GM12873 (cell line): Measurements from ENCODE around the gene CCDC34.

Experiments
- TF ChIP-seq, protein P1 (sequence below): IDR thresholded peaks from 2 replicates; pipeline ENCODE4 v1.5.1; 2012; ENCODE audit warnings: low read depth, mild to moderate bottlenecking, moderate library complexity, low read length, control low read depth; ENCODE audit not compliant: insufficient read depth; ENCODE audit errors: missing control alignments

The CCDC34 gene

DNA sequence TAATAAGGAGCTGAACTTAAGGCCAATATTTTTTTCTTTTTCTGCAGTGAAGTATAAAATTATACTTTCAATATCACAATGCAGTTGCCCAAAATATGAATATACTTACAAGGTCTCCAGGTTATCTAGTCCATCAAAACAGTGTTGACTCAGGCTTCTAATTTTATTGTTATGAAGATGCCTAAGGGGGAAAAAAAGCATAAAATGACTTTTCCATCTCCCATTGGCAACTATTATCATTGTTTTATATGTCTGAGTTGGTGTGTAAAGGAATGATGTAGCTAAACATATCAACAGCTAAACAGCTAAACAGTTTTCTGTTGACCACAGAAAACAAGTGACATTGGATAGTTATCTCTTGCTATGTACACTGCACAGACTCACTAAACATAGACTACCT is 21.2 kb upstream of the CCDC34 start:
- TF ChIP-seq, protein P1, sequence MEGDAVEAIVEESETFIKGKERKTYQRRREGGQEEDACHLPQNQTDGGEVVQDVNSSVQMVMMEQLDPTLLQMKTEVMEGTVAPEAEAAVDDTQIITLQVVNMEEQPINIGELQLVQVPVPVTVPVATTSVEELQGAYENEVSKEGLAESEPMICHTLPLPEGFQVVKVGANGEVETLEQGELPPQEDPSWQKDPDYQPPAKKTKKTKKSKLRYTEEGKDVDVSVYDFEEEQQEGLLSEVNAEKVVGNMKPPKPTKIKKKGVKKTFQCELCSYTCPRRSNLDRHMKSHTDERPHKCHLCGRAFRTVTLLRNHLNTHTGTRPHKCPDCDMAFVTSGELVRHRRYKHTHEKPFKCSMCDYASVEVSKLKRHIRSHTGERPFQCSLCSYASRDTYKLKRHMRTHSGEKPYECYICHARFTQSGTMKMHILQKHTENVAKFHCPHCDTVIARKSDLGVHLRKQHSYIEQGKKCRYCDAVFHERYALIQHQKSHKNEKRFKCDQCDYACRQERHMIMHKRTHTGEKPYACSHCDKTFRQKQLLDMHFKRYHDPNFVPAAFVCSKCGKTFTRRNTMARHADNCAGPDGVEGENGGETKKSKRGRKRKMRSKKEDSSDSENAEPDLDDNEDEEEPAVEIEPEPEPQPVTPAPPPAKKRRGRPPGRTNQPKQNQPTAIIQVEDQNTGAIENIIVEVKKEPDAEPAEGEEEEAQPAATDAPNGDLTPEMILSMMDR = no peak

DNA sequence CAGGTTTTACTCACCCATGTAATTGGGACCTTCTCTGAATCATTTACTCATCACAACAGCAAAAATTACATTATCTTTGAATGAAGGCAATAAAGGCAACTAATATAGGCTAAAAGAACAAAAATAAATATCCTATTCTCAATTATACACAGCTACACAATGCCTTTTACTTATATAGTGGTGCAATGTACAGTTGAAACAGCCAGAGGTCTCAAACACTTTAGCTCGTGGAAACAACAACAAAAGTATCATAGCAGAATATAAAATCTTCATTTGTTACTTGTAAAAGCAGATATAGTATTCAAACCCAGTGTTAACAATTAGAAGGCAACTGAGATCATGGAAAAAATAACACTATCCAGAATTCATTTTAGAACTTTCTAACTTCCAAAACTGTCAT is 20.6 kb upstream of the CCDC34 start:
- TF ChIP-seq, protein P1 = no peak

DNA sequence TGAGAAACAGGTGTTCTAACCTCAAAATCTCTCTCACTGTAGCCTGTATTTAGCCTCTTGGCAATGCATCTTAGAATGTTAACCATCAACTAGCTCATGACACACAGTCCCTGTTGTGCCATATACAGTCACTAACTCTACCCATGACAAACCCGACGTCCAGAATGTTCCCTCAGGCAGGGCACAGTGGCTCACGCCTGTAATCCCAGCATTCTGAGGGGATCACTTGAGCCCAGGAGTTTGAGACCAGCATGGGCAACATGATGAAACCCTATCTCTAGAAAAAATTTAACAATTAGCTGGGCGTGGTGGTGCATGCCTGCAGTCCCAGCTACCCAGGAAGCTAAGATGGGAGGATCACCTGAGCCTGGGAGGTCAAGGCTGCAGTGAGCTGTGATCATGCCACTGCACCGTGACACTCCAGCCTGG is 18.2 kb upstream of the CCDC34 start:
- TF ChIP-seq, protein P1 = no peak

DNA sequence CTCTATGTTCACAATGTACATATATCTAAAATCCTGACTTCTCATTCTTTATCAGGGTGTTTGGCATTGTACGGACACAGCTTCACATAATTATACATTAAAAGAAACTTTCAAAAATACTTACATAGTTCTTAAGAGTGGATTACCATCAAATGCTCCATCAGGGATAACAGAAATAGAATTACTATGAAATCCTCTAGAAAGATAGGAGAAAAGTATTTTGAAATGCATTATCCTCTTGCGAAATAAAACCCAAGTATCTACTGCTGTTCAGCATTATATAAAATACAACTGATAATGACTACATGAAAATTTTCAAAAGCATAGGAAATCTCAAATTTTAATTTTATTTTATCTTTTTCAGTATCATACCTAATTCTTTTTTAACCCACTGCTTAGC is 17.8 kb upstream of the CCDC34 start:
- TF ChIP-seq, protein P1 = no peak

DNA sequence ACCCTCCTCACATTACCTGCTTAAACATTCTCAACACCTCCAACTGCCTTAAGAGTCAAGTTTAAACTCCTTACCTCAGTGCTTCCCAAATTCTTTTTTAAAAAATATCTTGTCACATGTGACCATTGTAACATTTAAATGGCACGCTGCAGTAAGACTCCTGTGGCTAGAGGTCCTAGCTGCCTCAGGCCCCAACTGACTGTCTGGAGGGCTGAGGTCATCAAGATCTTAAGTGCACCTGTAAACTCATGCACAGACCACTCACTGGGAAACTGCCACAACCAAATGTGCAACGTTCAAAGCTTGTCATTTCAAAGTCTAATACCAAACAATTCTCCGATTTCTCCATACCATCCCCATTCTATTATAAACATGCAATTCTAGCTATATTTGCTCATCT is 16.4 kb upstream of the CCDC34 start:
- TF ChIP-seq, protein P1 = no peak

DNA sequence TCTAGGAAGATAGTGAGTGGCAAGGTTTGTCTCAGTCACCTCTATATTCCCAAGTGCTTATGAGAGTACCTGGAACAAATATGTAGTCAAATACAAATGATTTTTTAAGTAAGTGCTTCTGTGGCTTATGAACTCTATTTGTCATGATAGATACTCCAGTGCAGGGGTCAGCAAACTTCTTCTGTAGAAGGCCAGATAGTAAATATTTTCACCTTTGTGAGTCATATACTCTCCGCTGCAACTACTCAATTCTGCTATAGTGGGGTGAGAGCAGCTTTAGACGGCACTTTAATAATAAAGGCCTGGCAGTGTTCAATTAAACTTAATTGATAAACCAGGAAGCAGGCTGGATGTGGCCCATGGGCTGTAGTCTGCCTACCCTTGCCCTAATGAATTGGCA is 12.4 kb upstream of the CCDC34 start:
- TF ChIP-seq, protein P1 = no peak

DNA sequence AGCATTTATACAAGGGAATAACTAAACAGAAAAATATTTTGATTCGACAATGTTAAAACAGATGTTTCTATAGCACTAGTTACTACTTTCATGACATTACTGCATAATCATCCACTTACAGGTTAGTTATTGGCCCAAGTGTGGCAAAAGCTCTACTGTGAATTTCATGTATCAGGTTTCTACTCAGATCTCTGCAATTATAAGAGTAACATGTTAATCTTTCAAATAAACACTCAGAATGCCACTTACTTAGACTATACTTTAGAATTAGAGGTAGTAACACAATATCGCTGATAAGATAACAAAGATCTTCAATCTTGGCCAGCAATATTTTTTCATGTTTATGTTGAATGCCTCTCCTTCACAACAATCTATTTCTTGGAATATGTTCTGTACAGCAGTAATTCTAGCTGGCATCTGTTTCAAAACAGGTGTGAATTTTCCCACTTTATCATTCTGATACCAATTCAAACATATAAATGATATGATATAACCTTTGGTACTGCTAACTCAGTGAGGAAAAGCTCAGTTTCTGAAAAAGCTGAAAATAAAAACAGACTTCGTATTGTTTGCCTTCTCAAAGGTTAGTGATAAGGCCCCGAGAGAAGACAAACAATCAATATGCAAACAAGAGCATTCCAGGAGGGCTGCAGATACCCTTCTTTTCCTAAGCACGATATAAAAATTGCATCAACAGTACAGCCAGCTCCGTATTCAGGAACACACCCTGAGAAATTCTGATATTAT is 11.0 kb upstream of the CCDC34 start:
- TF ChIP-seq, protein P1 = no peak

DNA sequence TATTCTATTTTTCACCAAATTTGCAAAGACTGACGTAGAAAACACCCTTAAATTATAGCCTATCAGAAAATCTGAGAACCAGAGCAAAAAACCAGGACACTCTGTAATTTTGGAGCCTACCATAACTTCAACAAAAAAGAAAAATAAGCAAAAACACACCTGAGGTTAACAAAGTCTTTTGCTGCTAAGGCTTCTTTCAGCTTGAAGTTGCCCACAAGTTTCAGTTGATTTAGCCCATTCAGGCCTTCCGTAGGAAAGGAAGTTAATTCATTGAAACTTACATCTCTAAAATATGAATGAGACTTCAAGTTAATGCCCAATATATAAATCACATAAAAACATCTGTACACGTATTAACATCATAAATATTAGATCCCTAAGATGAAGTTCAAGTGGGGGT is 10.4 kb upstream of the CCDC34 start:
- TF ChIP-seq, protein P1 = no peak
